Mesothelial cell of epicardium (in vitro differentiated cells): ENCODE results near the gene PTPRG. TPM values are rescaled to one million over a fixed set of nuclear protein-coding genes. Genes with fewer than 3 reads are reported as not detected.
"Not testable (repeated sequence)": the region's sequence is repeated elsewhere in the genome, so short reads cannot be mapped to it uniquely, and the experiment has no call there.

ENCODE experiments used
- DNase-seq, 2 experiments: peaks; one replicate each; pipeline ENCODE4 v3.0.0; 2021; ENCODE audit warnings: low spot score in 2 of 2; ENCODE audit not compliant: unreplicated experiment in 2 of 2
- H3K27ac Mint-ChIP-seq: 2 replicates; pipeline ENCODE4 v1.8.0; 2021; ENCODE audit warnings: mixed read lengths
- H3K27me3 Mint-ChIP-seq: 2 replicates; pipeline ENCODE4 v1.8.0; 2021; ENCODE audit warnings: low read depth, mixed read lengths
- H3K36me3 Mint-ChIP-seq: 2 replicates; pipeline ENCODE4 v1.8.0; 2021; ENCODE audit warnings: mixed read lengths
- H3K4me1 Mint-ChIP-seq: 2 replicates; pipeline ENCODE4 v1.8.0; 2021; ENCODE audit warnings: mixed read lengths
- H3K4me3 Mint-ChIP-seq: 2 replicates; pipeline ENCODE4 v1.8.0; 2021; ENCODE audit warnings: mild to moderate bottlenecking, moderate library complexity, mixed read lengths
- H3K9me3 Mint-ChIP-seq: 2 replicates; pipeline ENCODE4 v1.8.0; 2021; ENCODE audit warnings: mixed read lengths
- CTCF ChIP-seq: fragments of 200-600 bp; sonication (generic); IDR thresholded peaks from one replicate; pipeline ENCODE4 v1.5.0; 2021; ENCODE audit warnings: antibody characterized with exemption; ENCODE audit not compliant: unreplicated experiment
- total RNA-seq: library from RNA; stranded (reverse); gene quantifications from 3 replicates; pipeline ENCODE4 v1.2.1, GENCODE V29; 2021

PTPRG gene
- total RNA-seq, 1 donor from 2014 or later: 40.4 TPM

GRCh38 chr3:62028236-62028635, 466.9 kb downstream of the PTPRG start:
- TF ChIP-seq CTCF: no peak
- peaks cover 22% of the 10 kb centered on the region for H3K4me1 Mint-ChIP-seq
- no peaks in the 10 kb centered on the region for H3K9me3 Mint-ChIP-seq
- H3K4me3 Mint-ChIP-seq: no peak overlapping the region
- H3K27ac Mint-ChIP-seq: no peak overlapping the region
- no peaks in the 10 kb centered on the region for H3K36me3 Mint-ChIP-seq
- H3K27me3 Mint-ChIP-seq: peaks cover 3% of the 10 kb centered on the region
- no peak for DNase-seq

- Mint-ChIP-seq H3K36me3 (no peaks in the 10 kb centered on the region), H3K9me3 (no peaks in the 10 kb centered on the region), H3K27ac (no peak overlapping the region), H3K4me3 (no peak overlapping the region), H3K27me3 (peaks cover 3% of the 10 kb centered on the region), H3K4me1 (peaks cover 21% of the 10 kb centered on the region)
- no peak for DNase-seq
- TF ChIP-seq CTCF: no peak
These were observed 471.4 kb downstream of the PTPRG start for GRCh38 chr3:62032738-62033137.

- Mint-ChIP-seq H3K9me3 (no peaks in the 10 kb centered on the region), H3K4me3 (no peak overlapping the region), H3K27me3 (peaks cover 3% of the 10 kb centered on the region), H3K27ac (peak overlapping the region; percentile 51), H3K4me1 (peaks cover 14% of the 10 kb centered on the region), H3K36me3 (no peaks in the 10 kb centered on the region)
- DNase-seq: no peak
- no peak for TF ChIP-seq CTCF
These were observed 474.2 kb downstream of the PTPRG start for GRCh38 chr3:62035402-62036057.

GRCh38 chr3:62036726-62037125, 475.4 kb downstream of the PTPRG start:
- Mint-ChIP-seq H3K36me3 (no peaks in the 10 kb centered on the region), H3K4me3 (no peak overlapping the region), H3K27ac (no peak overlapping the region), H3K9me3 (no peaks in the 10 kb centered on the region), H3K27me3 (no peaks in the 10 kb centered on the region), H3K4me1 (peaks cover 14% of the 10 kb centered on the region)
- no peak for DNase-seq
- TF ChIP-seq CTCF: no peak

- H3K27me3 Mint-ChIP-seq, H3K27ac Mint-ChIP-seq, H3K9me3 Mint-ChIP-seq, H3K36me3 Mint-ChIP-seq, H3K4me3 Mint-ChIP-seq, DNase-seq: not testable (repeated sequence)
- peaks cover 14% of the 10 kb centered on the region for H3K4me1 Mint-ChIP-seq
These were observed 477.4 kb downstream of the PTPRG start for GRCh38 chr3:62038798-62039197.

- peaks cover 14% of the 10 kb centered on the region for H3K4me1 Mint-ChIP-seq
- H3K9me3 Mint-ChIP-seq: no peaks in the 10 kb centered on the region
- DNase-seq: no peak
- H3K36me3 Mint-ChIP-seq: no peaks in the 10 kb centered on the region
- H3K27ac Mint-ChIP-seq: no peak overlapping the region
- H3K27me3 Mint-ChIP-seq: no peaks in the 10 kb centered on the region
- no peak overlapping the region for H3K4me3 Mint-ChIP-seq
- TF ChIP-seq CTCF: no peak
These were observed 478.2 kb downstream of the PTPRG start for GRCh38 chr3:62039586-62039985.
